ENCODE data around the gene PRR18.

The PRR18 gene

GRCh38 chr6:166301611-166302529 lies 6.3 kb downstream of the PRR18 start:
- no peak for TF ChIP-seq GATA2 (IDR thresholded peaks at IDR 0.05; ENCODE audit: low read depth, low read length)
- no peak for TF ChIP-seq GATA3 (IDR thresholded peaks at IDR 0.05; ENCODE audit: low read depth, low read length)

- TF ChIP-seq GATA3 (IDR thresholded peaks at IDR 0.05; ENCODE audit: low read depth, low read length) = no peak
- TF ChIP-seq GATA2 (IDR thresholded peaks at IDR 0.05; ENCODE audit: low read depth, low read length) = no peak
Measured at GRCh38 chr6:166300357-166300987, 7.7 kb downstream of the PRR18 start.

GRCh38 chr6:166297606-166298005 lies 10.6 kb downstream of the PRR18 start:
- TF ChIP-seq GATA3 (IDR thresholded peaks at IDR 0.05; ENCODE audit: low read depth, low read length) (no peak), GATA2 (IDR thresholded peaks at IDR 0.05; ENCODE audit: low read depth, low read length) (no peak)

GRCh38 chr6:166296035-166296883 lies 11.9 kb downstream of the PRR18 start:
- TF ChIP-seq GATA2 (IDR thresholded peaks at IDR 0.05; ENCODE audit: low read depth, low read length) = no peak
- no peak for TF ChIP-seq GATA3 (IDR thresholded peaks at IDR 0.05; ENCODE audit: low read depth, low read length)

- TF ChIP-seq GATA2 (IDR thresholded peaks at IDR 0.05; ENCODE audit: low read depth, low read length) = no peak
- no peak for TF ChIP-seq GATA3 (IDR thresholded peaks at IDR 0.05; ENCODE audit: low read depth, low read length)
Measured at GRCh38 chr6:166293731-166294584, 14.2 kb downstream of the PRR18 start.

- TF ChIP-seq GATA2 (IDR thresholded peaks at IDR 0.05; ENCODE audit: low read depth, low read length) (no peak), GATA3 (IDR thresholded peaks at IDR 0.05; ENCODE audit: low read depth, low read length) (no peak)
Measured at GRCh38 chr6:166289207-166290060, 18.8 kb downstream of the PRR18 start.

- TF ChIP-seq GATA3 (IDR thresholded peaks at IDR 0.05; ENCODE audit: low read depth, low read length) = no peak
- TF ChIP-seq GATA2 (IDR thresholded peaks at IDR 0.05; ENCODE audit: low read depth, low read length) = no peak
Measured at GRCh38 chr6:166286839-166287271, 21.3 kb downstream of the PRR18 start.

- TF ChIP-seq GATA3 (IDR thresholded peaks at IDR 0.05; ENCODE audit: low read depth, low read length) = no peak
- TF ChIP-seq GATA2 (IDR thresholded peaks at IDR 0.05; ENCODE audit: low read depth, low read length) = no peak
Measured at GRCh38 chr6:166285233-166285632, 23.0 kb downstream of the PRR18 start.

- TF ChIP-seq GATA2 (IDR thresholded peaks at IDR 0.05; ENCODE audit: low read depth, low read length) (no peak), GATA3 (IDR thresholded peaks at IDR 0.05; ENCODE audit: low read depth, low read length) (no peak)
Measured at GRCh38 chr6:166284640-166285039, 23.6 kb downstream of the PRR18 start.

GRCh38 chr6:166282394-166283032 lies 25.7 kb downstream of the PRR18 start:
- TF ChIP-seq GATA2 (IDR thresholded peaks at IDR 0.05; ENCODE audit: low read depth, low read length) (no peak), GATA3 (IDR thresholded peaks at IDR 0.05; ENCODE audit: low read depth, low read length) (no peak)

GRCh38 chr6:166281104-166281503 lies 27.1 kb downstream of the PRR18 start:
- TF ChIP-seq GATA2 (IDR thresholded peaks at IDR 0.05; ENCODE audit: low read depth, low read length) = no peak
- TF ChIP-seq GATA3 (IDR thresholded peaks at IDR 0.05; ENCODE audit: low read depth, low read length) = no peak

GRCh38 chr6:166279393-166279679 lies 28.9 kb downstream of the PRR18 start:
- no peak for TF ChIP-seq GATA3 (IDR thresholded peaks at IDR 0.05; ENCODE audit: low read depth, low read length)
- TF ChIP-seq GATA2 (IDR thresholded peaks at IDR 0.05; ENCODE audit: low read depth, low read length) = no peak
